Activated naive CD4-positive, alpha-beta T cell treated with anti-CD3 and anti-CD28 coated beads, Interleukin-2, amount 10 ng/mL, durations not matched to agents 7 days and 5 days (primary cell): Measurements from ENCODE around the gene CFAP54.
A peak's percentile ranks its signal among the peaks of the same experiment; 100 is the strongest.
"Not testable (repeated sequence)": the region's sequence is repeated elsewhere in the genome, so short reads cannot be mapped to it uniquely, and the experiment has no call there.

Experiments used
- CTCF ChIA-PET: fragments of 350-600 bp; sonication (Branson Sonifier 250); formaldehyde crosslinking; loops from one replicate; lab custom pipeline; 2021; ENCODE audit warnings: antibody characterized with exemption; lab: Charles Lee
- DNase-seq: peaks from one replicate; pipeline ENCODE4 v3.0.0-alpha.2; 2020
- H3K27ac Mint-ChIP-seq: one replicate; pipeline ENCODE4 v1.8.0; 2021; ENCODE audit warnings: mild to moderate bottlenecking, moderate library complexity, mixed read lengths
- H3K27me3 Mint-ChIP-seq: one replicate; pipeline ENCODE4 v1.8.0; 2021; ENCODE audit warnings: mild to moderate bottlenecking, mixed read lengths
- H3K36me3 Mint-ChIP-seq: one replicate; pipeline ENCODE4 v1.8.0; 2021; ENCODE audit warnings: mixed read lengths
- H3K4me1 Mint-ChIP-seq: one replicate; pipeline ENCODE4 v1.8.0; 2021; ENCODE audit warnings: mixed read lengths
- H3K4me3 Mint-ChIP-seq: one replicate; pipeline ENCODE4 v1.8.0; 2021; ENCODE audit warnings: mild to moderate bottlenecking, moderate library complexity, mixed read lengths
- H3K9me3 Mint-ChIP-seq: one replicate; pipeline ENCODE4 v1.8.0; 2021; ENCODE audit warnings: mixed read lengths

CFAP54 gene

GRCh38 chr12:96489392-96490056 lies at the start of gene CFAP54:
Gene CFAP54 (plus strand): TSS chr12:96489577. CDS start chr12:96489610, 33 bp downstream.
- Mint-ChIP-seq H3K9me3 (no peaks in the 10 kb centered on the region), H3K4me1 (peaks cover 30% of the 10 kb centered on the region), H3K4me3 (peak within 1 kb of the TSS; percentile 79), H3K27ac (no peak within 1 kb of the TSS), H3K27me3 (peaks cover 28% of the 10 kb centered on the region), H3K36me3 (no peaks in the 10 kb centered on the region)
- CTCF ChIA-PET = interaction anchor here (0.7 to 3.3 kb wide), 15 partner anchors 15 to 274 kb away, joined by 3 to 30 read pairs (median 5); partner anchors contain the start of gene CDK17
- DNase-seq = peak; percentile 96

GRCh38 chr12:96441816-96442215 lies 47.6 kb upstream of the CFAP54 start:
- Mint-ChIP-seq H3K36me3 (peaks cover 9% of the 10 kb centered on the region), H3K27ac (peak overlapping the region; percentile 15), H3K27me3 (no peaks in the 10 kb centered on the region), H3K4me1 (peaks cover 63% of the 10 kb centered on the region), H3K4me3 (no peak overlapping the region), H3K9me3 (peaks cover 11% of the 10 kb centered on the region)
- no peak for DNase-seq
- CTCF ChIA-PET = no interaction called here

GRCh38 chr12:96442906-96443305 lies 46.5 kb upstream of the CFAP54 start:
- CTCF ChIA-PET = interaction anchor here (1.1 kb wide), 1 partner anchor 42 kb away, joined by 4 read pairs; no protein-coding TSS in a partner anchor
- Mint-ChIP-seq H3K9me3 (peaks cover 11% of the 10 kb centered on the region), H3K27me3 (no peaks in the 10 kb centered on the region), H3K36me3 (peaks cover 9% of the 10 kb centered on the region), H3K4me3 (no peak overlapping the region), H3K27ac (no peak overlapping the region), H3K4me1 (peaks cover 65% of the 10 kb centered on the region)
- no peak for DNase-seq

- peaks cover 59% of the 10 kb centered on the region for H3K4me1 Mint-ChIP-seq
- no peaks in the 10 kb centered on the region for H3K27me3 Mint-ChIP-seq
- CTCF ChIA-PET = no interaction called here
- no peak overlapping the region for H3K4me3 Mint-ChIP-seq
- peaks cover 9% of the 10 kb centered on the region for H3K36me3 Mint-ChIP-seq
- H3K27ac Mint-ChIP-seq = no peak overlapping the region
- peaks cover 11% of the 10 kb centered on the region for H3K9me3 Mint-ChIP-seq
- no peak for DNase-seq
These were observed 45.0 kb upstream of the CFAP54 start for GRCh38 chr12:96444399-96444798.

- H3K36me3 Mint-ChIP-seq = peaks cover 5% of the 10 kb centered on the region
- H3K27me3 Mint-ChIP-seq = no peaks in the 10 kb centered on the region
- H3K27ac Mint-ChIP-seq = peak overlapping the region; percentile 95
- CTCF ChIA-PET = interaction anchor here (0.6 to 1.9 kb wide), 13 partner anchors 9 to 70 kb away, joined by 3 to 8 read pairs (median 5); partner anchors contain the start of gene CDK17
- DNase-seq = peak; percentile 70
- H3K9me3 Mint-ChIP-seq = peaks cover 8% of the 10 kb centered on the region
- H3K4me3 Mint-ChIP-seq = peak overlapping the region; percentile 4
- H3K4me1 Mint-ChIP-seq = peaks cover 62% of the 10 kb centered on the region
These were observed 43.4 kb upstream of the CFAP54 start for GRCh38 chr12:96445691-96446583.

- H3K4me1 Mint-ChIP-seq = peaks cover 54% of the 10 kb centered on the region
- H3K36me3 Mint-ChIP-seq = peaks cover 2% of the 10 kb centered on the region
- DNase-seq = no peak
- H3K27me3 Mint-ChIP-seq = no peaks in the 10 kb centered on the region
- H3K4me3 Mint-ChIP-seq = no peak overlapping the region
- H3K9me3 Mint-ChIP-seq = peaks cover 7% of the 10 kb centered on the region
- CTCF ChIA-PET = interaction anchor here (1.7 kb wide), 1 partner anchor 41 kb away, joined by 4 read pairs; no protein-coding TSS in a partner anchor
- H3K27ac Mint-ChIP-seq = no peak overlapping the region
These were observed 42.1 kb upstream of the CFAP54 start for GRCh38 chr12:96447256-96447655.

GRCh38 chr12:96448300-96448699 lies 41.1 kb upstream of the CFAP54 start:
- CTCF ChIA-PET = interaction anchor here (1.0 kb wide), 1 partner anchor 41 kb away, joined by 3 read pairs; the partner anchor contains the start of gene CFAP54
- no peak for DNase-seq
- Mint-ChIP-seq H3K36me3 (no peaks in the 10 kb centered on the region), H3K27ac (no peak overlapping the region), H3K9me3 (peaks cover 1% of the 10 kb centered on the region), H3K4me3 (no peak overlapping the region), H3K4me1 (peaks cover 47% of the 10 kb centered on the region), H3K27me3 (no peaks in the 10 kb centered on the region)

- Mint-ChIP-seq H3K36me3 (no peaks in the 10 kb centered on the region), H3K27me3 (no peaks in the 10 kb centered on the region), H3K27ac (no peak overlapping the region), H3K9me3 (peaks cover 1% of the 10 kb centered on the region), H3K4me1 (peaks cover 15% of the 10 kb centered on the region), H3K4me3 (no peak overlapping the region)
- CTCF ChIA-PET = no interaction called here
- no peak for DNase-seq
These were observed 37.0 kb upstream of the CFAP54 start for GRCh38 chr12:96452261-96452922.

- no peaks in the 10 kb centered on the region for H3K27me3 Mint-ChIP-seq
- CTCF ChIA-PET = interaction anchor here (1.2 to 2.1 kb wide), 2 partner anchors 8 to 55 kb away, joined by 5 to 8 read pairs; no protein-coding TSS in a partner anchor
- H3K9me3 Mint-ChIP-seq = peaks cover 1% of the 10 kb centered on the region
- DNase-seq = no peak
- peak overlapping the region; percentile 56 for H3K27ac Mint-ChIP-seq
- H3K4me3 Mint-ChIP-seq = no peak overlapping the region
- no peaks in the 10 kb centered on the region for H3K36me3 Mint-ChIP-seq
- peaks cover 12% of the 10 kb centered on the region for H3K4me1 Mint-ChIP-seq
These were observed 35.0 kb upstream of the CFAP54 start for GRCh38 chr12:96454396-96454795.

- Mint-ChIP-seq H3K27ac (no peak overlapping the region), H3K4me3 (no peak overlapping the region), H3K9me3 (peaks cover 1% of the 10 kb centered on the region), H3K4me1 (peaks cover 3% of the 10 kb centered on the region), H3K27me3 (no peaks in the 10 kb centered on the region), H3K36me3 (no peaks in the 10 kb centered on the region)
- DNase-seq = no peak
- CTCF ChIA-PET = no interaction called here
These were observed 33.0 kb upstream of the CFAP54 start for GRCh38 chr12:96456265-96456974.

- Mint-ChIP-seq H3K36me3 (no peaks in the 10 kb centered on the region), H3K4me1 (peaks cover 3% of the 10 kb centered on the region), H3K9me3 (no peaks in the 10 kb centered on the region), H3K27ac (no peak overlapping the region), H3K27me3 (no peaks in the 10 kb centered on the region), H3K4me3 (no peak overlapping the region)
- CTCF ChIA-PET = interaction anchor here (0.6 kb wide), 1 partner anchor 38 kb away, joined by 3 read pairs; no protein-coding TSS in a partner anchor
- DNase-seq = no peak
These were observed 32.0 kb upstream of the CFAP54 start for GRCh38 chr12:96457191-96457930.

- not testable (repeated sequence) for H3K4me1 Mint-ChIP-seq, H3K4me3 Mint-ChIP-seq, H3K36me3 Mint-ChIP-seq, H3K27ac Mint-ChIP-seq, DNase-seq, H3K9me3 Mint-ChIP-seq, H3K27me3 Mint-ChIP-seq
- CTCF ChIA-PET = interaction anchor here (1.4 kb wide), 1 partner anchor 28 kb away, joined by 3 read pairs; no protein-coding TSS in a partner anchor
These were observed 30.1 kb upstream of the CFAP54 start for GRCh38 chr12:96459281-96459680.
